HAP-1 (cell line): ENCODE measurements around the gene ERC2.
"Not testable (repeated sequence)": the region's sequence is repeated elsewhere in the genome, so short reads cannot be mapped to it uniquely, and the experiment has no call there.

Experiments
- DNase-seq, 2 experiments: peaks; one replicate each; pipeline ENCODE4 v3.0.0-alpha.2; 2016 to 2020; ENCODE audit warnings: low spot score in 2 of 2
- H3K27me3 ChIP-seq: fragments of 250-450 bp; sonication (Bioruptor Pico); 2 replicates; pipeline ENCODE4 v1.5.1; 2020; ENCODE audit warnings: low read depth, mild to moderate bottlenecking, moderate library complexity
- H3K36me3 ChIP-seq: fragments of 250-450 bp; sonication (Bioruptor Pico); replicated peaks from 2 replicates; pipeline ENCODE4 v1.5.1; 2020; ENCODE audit warnings: mild to moderate bottlenecking
- H3K4me1 ChIP-seq: fragments of 250-450 bp; sonication (Bioruptor Pico); 2 replicates; pipeline ENCODE4 v1.5.1; 2020; ENCODE audit warnings: mild to moderate bottlenecking
- H3K4me3 ChIP-seq: fragments of 250-450 bp; sonication (Bioruptor Pico); 2 replicates; pipeline ENCODE4 v1.5.1; 2020; ENCODE audit warnings: mild to moderate bottlenecking, moderate library complexity
- H3K9me3 ChIP-seq: fragments of 250-450 bp; sonication (Bioruptor Pico); 2 replicates; pipeline ENCODE4 v1.5.1; 2020; ENCODE audit warnings: mild to moderate bottlenecking, moderate library complexity
- in situ Hi-C: fragments of 300-500 bp; cut with MboI; formaldehyde crosslinking; loops from 3 replicates; pipeline ENCODE4 v1.14.3; 2020; ENCODE audit warnings: low sequenced_read_pairs, inconsistent platforms, mixed read lengths

ERC2 gene

GRCh38 chr3:56076746-56077145, 391.5 kb downstream of the ERC2 start:
- no peaks in the 10 kb centered on the region for H3K9me3 ChIP-seq
- H3K27me3 ChIP-seq = no peaks in the 10 kb centered on the region
- H3K4me3 ChIP-seq = no peak overlapping the region
- no peaks in the 10 kb centered on the region for H3K4me1 ChIP-seq
- no peaks in the 10 kb centered on the region for H3K36me3 ChIP-seq
- DNase-seq = no peak
- in situ Hi-C loops = no loop called here

GRCh38 chr3:56075089-56075488, 393.2 kb downstream of the ERC2 start:
- no peaks in the 10 kb centered on the region for H3K36me3 ChIP-seq

GRCh38 chr3:56069766-56070165, 398.5 kb downstream of the ERC2 start:
- no peaks in the 10 kb centered on the region for H3K4me1 ChIP-seq
- no peaks in the 10 kb centered on the region for H3K27me3 ChIP-seq
- no peaks in the 10 kb centered on the region for H3K36me3 ChIP-seq
- in situ Hi-C loops = no loop called here
- no peak overlapping the region for H3K4me3 ChIP-seq
- DNase-seq = no peak
- no peaks in the 10 kb centered on the region for H3K9me3 ChIP-seq

More at GRCh38 chr3:56075089-56075488, 393.2 kb downstream of the ERC2 start:
- no peak overlapping the region for H3K4me3 ChIP-seq
- in situ Hi-C loops = no loop called here
- no peak for DNase-seq
- H3K27me3 ChIP-seq = no peaks in the 10 kb centered on the region
- H3K4me1 ChIP-seq = no peaks in the 10 kb centered on the region
- H3K9me3 ChIP-seq = no peaks in the 10 kb centered on the region

- H3K4me3 ChIP-seq, H3K36me3 ChIP-seq, DNase-seq, H3K9me3 ChIP-seq, H3K27me3 ChIP-seq, in situ Hi-C loops, H3K4me1 ChIP-seq: not testable (repeated sequence)
Measured at GRCh38 chr3:56066405-56066804, 401.9 kb downstream of the ERC2 start.

GRCh38 chr3:56064684-56065083, 403.6 kb downstream of the ERC2 start:
- no peaks in the 10 kb centered on the region for H3K4me1 ChIP-seq
- H3K4me3 ChIP-seq = no peak overlapping the region
- H3K27me3 ChIP-seq = no peaks in the 10 kb centered on the region
- H3K36me3 ChIP-seq = no peaks in the 10 kb centered on the region
- no peaks in the 10 kb centered on the region for H3K9me3 ChIP-seq
- in situ Hi-C loops = no loop called here
- DNase-seq = no peak

- in situ Hi-C loops = no loop called here
- Histone ChIP-seq H3K4me1 (no peaks in the 10 kb centered on the region), H3K27me3 (no peaks in the 10 kb centered on the region), H3K36me3 (no peaks in the 10 kb centered on the region), H3K4me3 (no peak overlapping the region), H3K9me3 (no peaks in the 10 kb centered on the region)
- DNase-seq = no peak
Measured at GRCh38 chr3:56061279-56061626, 407.0 kb downstream of the ERC2 start.

GRCh38 chr3:56060521-56061278, 407.6 kb downstream of the ERC2 start:
- no peaks in the 10 kb centered on the region for H3K9me3 ChIP-seq
- in situ Hi-C loops = no loop called here
- no peaks in the 10 kb centered on the region for H3K36me3 ChIP-seq
- no peaks in the 10 kb centered on the region for H3K27me3 ChIP-seq
- no peak for DNase-seq
- H3K4me1 ChIP-seq = no peaks in the 10 kb centered on the region
- H3K4me3 ChIP-seq = no peak overlapping the region

- Histone ChIP-seq H3K9me3 (no peaks in the 10 kb centered on the region), H3K27me3 (no peaks in the 10 kb centered on the region), H3K4me1 (no peaks in the 10 kb centered on the region), H3K4me3 (no peak overlapping the region), H3K36me3 (no peaks in the 10 kb centered on the region)
- no peak for DNase-seq
- in situ Hi-C loops = no loop called here
Measured at GRCh38 chr3:56059731-56060130, 408.5 kb downstream of the ERC2 start.

GRCh38 chr3:56055951-56056350, 412.3 kb downstream of the ERC2 start:
- in situ Hi-C loops = no loop called here
- no peak for DNase-seq

GRCh38 chr3:56055546-56055945, 412.7 kb downstream of the ERC2 start:
- in situ Hi-C loops = no loop called here
- Histone ChIP-seq H3K4me1 (no peaks in the 10 kb centered on the region), H3K27me3 (no peaks in the 10 kb centered on the region), H3K9me3 (no peaks in the 10 kb centered on the region), H3K36me3 (no peaks in the 10 kb centered on the region), H3K4me3 (no peak overlapping the region)
- no peak for DNase-seq

More at GRCh38 chr3:56055951-56056350, 412.3 kb downstream of the ERC2 start:
- H3K27me3 ChIP-seq = no peaks in the 10 kb centered on the region
- no peaks in the 10 kb centered on the region for H3K9me3 ChIP-seq
- no peaks in the 10 kb centered on the region for H3K36me3 ChIP-seq
- no peaks in the 10 kb centered on the region for H3K4me1 ChIP-seq
- H3K4me3 ChIP-seq = no peak overlapping the region

- H3K4me3 ChIP-seq = no peak overlapping the region
Measured at GRCh38 chr3:56054844-56055243, 413.4 kb downstream of the ERC2 start.

GRCh38 chr3:56053727-56054126, 414.5 kb downstream of the ERC2 start:
- no peaks in the 10 kb centered on the region for H3K9me3 ChIP-seq
- no peaks in the 10 kb centered on the region for H3K4me1 ChIP-seq
- H3K4me3 ChIP-seq = no peak overlapping the region
- DNase-seq = no peak
- H3K36me3 ChIP-seq = no peaks in the 10 kb centered on the region
- H3K27me3 ChIP-seq = no peaks in the 10 kb centered on the region
- in situ Hi-C loops = no loop called here

More at GRCh38 chr3:56054844-56055243, 413.4 kb downstream of the ERC2 start:
- in situ Hi-C loops = no loop called here
- H3K36me3 ChIP-seq = no peaks in the 10 kb centered on the region
- no peaks in the 10 kb centered on the region for H3K27me3 ChIP-seq
- no peaks in the 10 kb centered on the region for H3K9me3 ChIP-seq
- DNase-seq = no peak
- H3K4me1 ChIP-seq = no peaks in the 10 kb centered on the region

- no peak for DNase-seq
- Histone ChIP-seq H3K9me3 (no peaks in the 10 kb centered on the region), H3K4me3 (no peak overlapping the region), H3K27me3 (no peaks in the 10 kb centered on the region), H3K4me1 (no peaks in the 10 kb centered on the region), H3K36me3 (no peaks in the 10 kb centered on the region)
- in situ Hi-C loops = no loop called here
Measured at GRCh38 chr3:56052188-56052587, 416.1 kb downstream of the ERC2 start.

- Histone ChIP-seq H3K27me3 (no peaks in the 10 kb centered on the region), H3K4me3 (no peak overlapping the region), H3K9me3 (no peaks in the 10 kb centered on the region), H3K36me3 (no peaks in the 10 kb centered on the region), H3K4me1 (no peaks in the 10 kb centered on the region)
- DNase-seq = no peak
- in situ Hi-C loops = no loop called here
Measured at GRCh38 chr3:56051052-56051451, 417.2 kb downstream of the ERC2 start.

GRCh38 chr3:56048946-56049345, 419.3 kb downstream of the ERC2 start:
- in situ Hi-C loops = loop anchor here (10.0 kb wide), 1 partner anchor 564 kb away; the partner anchor contains the start of gene WNT5A

More at GRCh38 chr3:56048946-56049345, 419.3 kb downstream of the ERC2 start:
- no peaks in the 10 kb centered on the region for H3K4me1 ChIP-seq
- H3K27me3 ChIP-seq = no peaks in the 10 kb centered on the region
- DNase-seq = no peak
- no peak overlapping the region for H3K4me3 ChIP-seq
- H3K36me3 ChIP-seq = no peaks in the 10 kb centered on the region
- H3K9me3 ChIP-seq = no peaks in the 10 kb centered on the region
